ACHN (cell line): Measurements from ENCODE around the gene NFU1.

Source experiments
- DNase-seq: peaks from one replicate; pipeline ENCODE4 v3.0.0-alpha.2; 2015
- in situ Hi-C: cut with HindIII; loops from 2 replicates; pipeline ENCODE4 v1.10.0; 2017; ENCODE audit warnings: low sequenced_read_pairs, low pct_ligation_motif_present, low pct_unique_long_range_greater_than_20kb

The NFU1 gene

DNA sequence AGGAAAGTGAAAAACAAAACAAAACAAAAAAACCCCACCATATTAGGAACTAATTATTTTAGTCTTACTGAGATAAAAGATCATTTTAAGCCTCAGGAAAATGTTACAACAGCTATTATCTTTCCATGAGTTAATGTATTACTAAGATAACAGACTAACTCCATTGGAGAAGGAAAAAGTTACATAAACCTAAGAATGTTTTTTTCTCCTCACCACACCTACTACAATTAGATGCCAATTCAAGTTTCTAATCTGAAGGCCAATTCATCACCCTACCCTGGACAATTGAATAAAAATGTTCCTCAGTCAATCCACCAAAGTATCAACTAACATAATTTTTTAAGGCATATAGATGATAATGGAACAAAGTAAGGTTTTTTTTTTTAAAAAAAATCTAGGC is 40.0 kb downstream of the NFU1 start:
- in situ Hi-C loops: no loop called here
- DNase-seq: no peak

GRCh38 chr2:69395866-69396265 is 41.4 kb downstream of the NFU1 start:
- no peak for DNase-seq
- in situ Hi-C loops: no loop called here

- no peak for DNase-seq
- in situ Hi-C loops: no loop called here
Observed at GRCh38 chr2:69393963-69394362, 43.3 kb downstream of the NFU1 start.

DNA sequence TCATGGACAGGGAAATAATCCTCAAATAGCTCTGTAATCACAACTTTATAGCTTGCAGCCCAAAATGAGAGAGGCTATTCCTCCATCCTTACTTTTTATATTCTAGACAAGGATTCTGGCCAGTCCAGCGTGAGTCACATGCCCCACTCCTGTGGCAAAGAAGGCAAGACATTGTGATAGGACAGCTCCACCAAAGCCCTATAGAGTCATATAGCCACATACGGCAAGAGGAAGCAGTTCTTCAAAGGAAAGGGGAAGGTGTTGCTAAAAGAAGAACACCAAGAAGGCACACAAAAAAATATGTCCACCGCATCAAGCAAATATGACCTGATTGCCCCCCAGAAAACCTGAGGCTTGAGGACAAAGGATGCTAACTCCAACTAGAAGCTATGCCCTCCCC is 46.8 kb downstream of the NFU1 start:
- in situ Hi-C loops: no loop called here
- no peak for DNase-seq

GRCh38 chr2:69390001-69390400 is 47.2 kb downstream of the NFU1 start:
- DNase-seq: no peak
- in situ Hi-C loops: no loop called here

- in situ Hi-C loops: no loop called here
- no peak for DNase-seq
Observed at GRCh38 chr2:69389271-69389670, 48.0 kb downstream of the NFU1 start.

DNA sequence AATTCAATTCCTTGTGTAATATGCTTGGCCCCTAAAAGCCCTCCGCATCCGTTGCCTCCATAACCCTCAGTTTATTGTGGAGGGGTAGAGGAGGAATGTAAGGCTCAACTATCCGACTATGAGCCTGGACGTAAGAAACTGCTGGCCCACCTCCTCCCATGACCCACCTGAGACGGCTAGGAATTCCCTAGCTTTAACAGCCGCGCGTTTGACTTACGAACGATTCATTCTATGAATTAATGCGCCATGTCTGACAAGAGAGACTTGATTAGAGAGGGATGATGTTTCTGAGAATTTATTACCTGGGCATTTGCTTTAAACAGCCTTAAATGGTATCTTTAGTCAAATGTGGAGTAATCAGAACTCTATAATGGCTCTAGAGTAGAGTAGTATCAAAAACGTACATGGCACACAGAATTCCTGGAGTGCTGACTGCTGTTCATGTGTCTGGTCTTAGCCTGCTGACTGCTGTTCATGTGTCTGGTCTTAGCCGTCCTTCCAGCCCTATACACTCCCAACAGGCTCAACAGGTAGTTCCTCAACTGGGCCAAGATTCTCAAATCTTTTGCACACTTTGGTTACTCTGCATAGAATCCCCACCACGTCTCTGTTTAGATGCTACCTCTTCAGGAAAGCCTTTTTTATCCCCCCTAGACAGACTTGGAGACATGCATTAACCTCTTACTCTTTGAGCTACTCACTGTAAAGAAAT is 49.3 kb downstream of the NFU1 start:
- in situ Hi-C loops: no loop called here
- no peak for DNase-seq

DNA sequence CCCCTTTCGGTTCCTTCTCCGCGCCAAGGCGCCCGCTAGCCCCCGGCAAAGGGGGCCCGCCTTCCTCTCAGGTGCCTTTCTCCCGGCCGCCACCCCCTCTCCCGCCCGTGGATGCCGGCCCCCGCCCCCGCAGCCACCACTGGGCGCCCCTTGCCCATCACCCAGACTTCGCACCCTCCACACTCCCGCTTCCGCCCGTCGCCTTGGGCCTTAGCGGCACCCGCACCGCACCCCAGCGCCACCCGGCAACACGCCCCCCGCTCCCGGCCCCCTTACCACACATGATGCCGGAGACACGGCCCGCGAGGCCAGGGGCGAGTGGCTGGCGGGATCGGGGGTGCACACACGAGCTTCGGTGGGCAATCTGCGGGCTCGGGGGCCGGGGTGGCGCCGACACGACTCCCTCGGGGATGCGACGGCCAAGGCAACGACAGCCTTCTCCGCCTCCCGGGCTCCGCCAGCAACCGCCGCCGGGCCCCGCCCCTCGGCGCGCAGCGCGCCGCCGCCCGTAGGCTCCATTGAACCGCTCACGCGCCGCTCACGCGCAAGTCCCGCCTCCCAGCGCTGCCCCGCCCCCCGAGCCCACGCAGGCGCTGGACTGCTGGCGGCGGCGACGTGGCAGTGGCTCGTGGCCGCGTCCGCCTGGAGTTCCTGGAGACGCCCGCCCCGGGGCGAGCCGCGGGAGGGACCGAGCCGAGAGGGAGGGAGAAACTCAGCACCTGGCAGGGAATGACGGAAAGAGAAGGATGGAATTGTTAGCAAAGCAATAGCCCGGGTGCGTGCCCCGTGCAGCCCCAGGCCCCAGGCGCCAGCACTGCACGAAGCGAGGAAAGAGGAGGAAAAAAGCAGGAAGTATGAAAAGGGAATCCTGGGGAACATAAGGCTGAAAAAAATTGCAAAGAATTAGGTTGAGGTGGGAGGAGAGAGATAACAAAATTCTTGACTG is 50.2 kb downstream of the NFU1 start, which contains the start of gene GFPT1:
Gene GFPT1 (minus strand): TSS at position 439 of the 946 bp plus-strand sequence. CDS start 156 bp downstream, at position 283.
- DNase-seq: peak; percentile 96
- in situ Hi-C loops: no loop called here

- in situ Hi-C loops: no loop called here
- DNase-seq: peak; percentile 31
Observed at GRCh38 chr2:69386360-69386759, 50.9 kb downstream of the NFU1 start.

DNA sequence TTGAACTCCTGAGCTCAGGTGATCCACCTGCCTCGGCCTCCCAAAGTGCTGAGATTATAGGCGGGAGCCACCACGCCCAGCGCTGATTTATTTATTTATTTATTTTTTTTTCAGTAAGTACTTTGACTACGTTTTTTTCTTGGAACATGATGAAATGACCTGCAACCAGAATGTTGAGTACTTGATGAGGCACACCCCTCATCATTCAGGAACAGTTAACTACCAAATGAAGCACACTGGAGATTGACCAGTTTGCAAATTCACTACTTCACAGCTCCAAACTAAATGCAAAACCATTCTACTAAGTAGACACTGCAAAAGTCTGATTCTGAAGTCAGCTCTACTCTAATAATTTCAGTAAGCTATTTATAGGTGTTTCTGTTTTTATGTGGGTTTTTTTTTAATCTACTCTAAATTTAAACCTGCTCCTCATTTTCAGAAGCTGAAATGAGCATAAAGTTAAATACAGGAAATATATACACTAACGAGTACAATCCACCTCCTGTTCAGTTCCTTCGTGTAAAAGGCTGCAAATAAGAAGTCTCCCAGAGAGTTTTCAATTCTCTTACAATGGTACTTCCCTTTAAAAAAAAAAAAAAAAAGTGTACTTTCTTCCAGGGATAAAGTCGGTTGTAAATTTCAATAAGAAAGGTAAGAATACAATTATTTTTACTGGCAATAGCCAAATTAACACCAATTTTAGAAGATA is 51.6 kb downstream of the NFU1 start:
- in situ Hi-C loops: no loop called here
- peak; percentile 44 for DNase-seq

DNA sequence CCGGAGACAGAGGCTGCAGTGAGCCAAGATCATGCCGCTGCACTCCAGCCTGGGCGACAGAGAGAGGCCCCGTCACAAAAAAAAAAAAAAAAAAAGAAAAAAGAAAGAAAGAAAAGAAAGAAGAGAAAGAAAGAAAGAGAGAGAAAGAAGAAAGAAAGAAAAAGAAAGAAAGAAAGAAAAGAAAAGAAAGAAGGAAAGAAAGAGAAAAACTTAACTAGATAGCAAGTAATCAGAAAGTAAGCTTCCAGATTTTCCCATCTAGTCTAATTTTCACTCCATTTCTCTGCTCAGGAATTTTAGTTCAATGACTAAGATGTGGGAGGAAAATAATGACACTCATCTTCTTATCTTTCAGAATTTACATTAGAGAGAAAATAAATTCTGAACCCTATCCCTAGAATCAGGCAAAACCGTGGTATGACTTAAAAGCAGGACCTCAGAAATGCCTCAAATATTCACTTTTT is 52.6 kb downstream of the NFU1 start:
- in situ Hi-C loops: no loop called here
- DNase-seq: no peak

- in situ Hi-C loops: no loop called here
- DNase-seq: no peak
Observed at GRCh38 chr2:69383176-69383812, 53.9 kb downstream of the NFU1 start.

GRCh38 chr2:69382547-69382946 is 54.7 kb downstream of the NFU1 start:
- DNase-seq: peak; percentile 45
- in situ Hi-C loops: no loop called here

DNA sequence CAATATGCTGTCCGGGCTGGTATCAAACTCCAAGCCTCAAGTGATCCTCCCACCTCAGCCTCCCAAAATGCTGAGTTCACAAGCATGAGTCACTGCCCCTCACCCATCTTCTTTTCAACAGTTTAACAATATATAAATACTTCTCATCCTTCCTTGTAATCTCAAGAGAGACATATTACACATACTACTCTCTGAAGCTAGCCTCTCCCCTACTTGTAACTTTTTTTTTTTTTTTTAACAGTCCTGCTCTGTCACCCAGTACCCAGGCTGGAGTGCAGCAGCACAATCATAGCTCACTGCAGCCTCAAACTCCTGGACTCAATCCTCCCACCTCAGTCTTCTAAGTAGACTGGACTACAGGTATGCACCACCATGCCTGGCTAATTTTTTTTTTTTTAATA is 55.9 kb downstream of the NFU1 start:
- DNase-seq: no peak
- in situ Hi-C loops: no loop called here

GRCh38 chr2:69380072-69380917 is 56.9 kb downstream of the NFU1 start:
- DNase-seq: no peak
- in situ Hi-C loops: no loop called here

DNA sequence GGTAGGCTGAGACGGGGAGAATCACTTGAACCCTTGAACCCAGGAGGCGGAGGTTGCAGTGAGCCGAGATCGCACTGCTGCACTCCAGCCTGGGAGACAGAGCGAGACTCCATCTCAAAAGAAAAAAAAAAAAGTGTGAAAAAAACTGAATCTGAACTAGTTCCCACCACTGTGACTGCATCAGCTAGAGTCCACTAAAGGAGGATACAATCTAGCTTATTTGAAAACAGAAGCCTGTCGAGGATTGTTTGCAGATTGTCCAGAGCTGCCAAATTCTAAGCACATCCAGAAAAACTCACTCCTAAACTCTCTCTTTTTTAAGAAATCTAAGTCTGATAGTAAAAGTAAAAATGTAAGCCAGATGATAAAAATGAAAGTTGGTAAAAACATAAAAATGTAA is 60.8 kb downstream of the NFU1 start:
- no peak for DNase-seq
- in situ Hi-C loops: no loop called here

- peak; percentile 60 for DNase-seq
- in situ Hi-C loops: no loop called here
Observed at GRCh38 chr2:69375494-69376353, 61.5 kb downstream of the NFU1 start.
